H1 (cell line): Measurements from ENCODE around the gene GGT7. TPM values are rescaled to one million over a fixed set of nuclear protein-coding genes. Genes with fewer than 3 reads are reported as not detected.

Experiments used
- CTCF ChIA-PET: fragments of 300-600 bp; sonication (Branson Sonifier 250); formaldehyde crosslinking; loops from one replicate; lab custom pipeline; 2021; ENCODE audit not compliant: partially characterized antibody; lab: Charles Lee
- POLR2A ChIA-PET: fragments of 300-600 bp; sonication (Branson Sonifier 250); formaldehyde crosslinking; loops from one replicate; lab custom pipeline; 2021; ENCODE audit warnings: inconsistent platforms; ENCODE audit not compliant: partially characterized antibody; lab: Charles Lee
- DNase-seq, 2 experiments: peaks; one replicate each; pipeline versions ENCODE4 v3.0.0 to v3.0.0-alpha.2; 2010 to 2022; ENCODE audit warnings: low spot score in 2 of 2, low read depth in 1 of 2, mixed read lengths in 1 of 2
- FAIRE-seq: peaks from 2 replicates; lab custom pipeline; 2011; peaks lifted over from hg19 to GRCh38; lab: Jason Lieb, UNC
- H2AFZ ChIP-seq: 2 replicates; pipeline ENCODE4 v1.8.1; 2012; ENCODE audit warnings: low read length, inconsistent platforms
- H2AK5ac ChIP-seq: 2 replicates; pipeline ENCODE4 v1.6.1; 2013; ENCODE audit warnings: low read depth, low read length
- H2BK120ac ChIP-seq: replicated peaks from 2 replicates; pipeline ENCODE3; 2013; ENCODE audit warnings: low read depth, low read length, inconsistent platforms
- H2BK12ac ChIP-seq: 2 replicates; pipeline ENCODE4 v1.6.1; 2013; ENCODE audit warnings: low read depth, low read length
- H2BK15ac ChIP-seq: 2 replicates; pipeline ENCODE4 v1.6.1; 2013; ENCODE audit warnings: low read length
- H2BK20ac ChIP-seq: 2 replicates; pipeline ENCODE4 v1.6.1; 2013; ENCODE audit warnings: low read length
- H2BK5ac ChIP-seq: 2 replicates; pipeline ENCODE4 v1.6.1; 2013; ENCODE audit warnings: low read depth, low read length
- H3K14ac ChIP-seq: 2 replicates; pipeline ENCODE4 v1.6.1; 2013; ENCODE audit warnings: inconsistent platforms; ENCODE audit not compliant: insufficient read length
- H3K18ac ChIP-seq: 2 replicates; pipeline ENCODE4 v1.6.1; 2013; ENCODE audit warnings: low read length; ENCODE audit errors: extremely low read depth
- H3K23ac ChIP-seq: 2 replicates; pipeline ENCODE4 v1.6.1; 2013; ENCODE audit warnings: inconsistent platforms; ENCODE audit not compliant: insufficient read length
- H3K23me2 ChIP-seq: 2 replicates; pipeline ENCODE4 v1.6.1; 2013; ENCODE audit warnings: low read depth, low read length
- H3K27ac ChIP-seq: 2 replicates; pipeline ENCODE4 v1.6.1; 2011; ENCODE audit warnings: low read depth, low read length, inconsistent platforms
- H3K27me3 ChIP-seq, 4 experiments: replicated peaks in 1 of 4; 1 replicate in 1 of 4; 2 replicates in 3 of 4; pipeline versions ENCODE4 v1.6.1 to v1.8.1; 2011 to 2013; ENCODE audit warnings: low read length in 3 of 4, mild to moderate bottlenecking in 3 of 4, inconsistent platforms in 2 of 4, mixed read lengths in 2 of 4, moderate library complexity in 1 of 4; ENCODE audit not compliant: control insufficient read depth in 3 of 4, insufficient read depth in 3 of 4; ENCODE audit errors: extremely low read depth in 1 of 4
- H3K36me3 ChIP-seq, 4 experiments: 2 replicates each; pipeline versions ENCODE4 v1.6.1 to v1.8.1; 2011 to 2013; ENCODE audit warnings: mild to moderate bottlenecking in 4 of 4, low read length in 3 of 4, moderate library complexity in 2 of 4, control low read depth in 1 of 4, inconsistent platforms in 1 of 4; ENCODE audit not compliant: insufficient read depth in 4 of 4, control insufficient read depth in 2 of 4
- H3K4ac ChIP-seq: replicated peaks from 2 replicates; pipeline ENCODE3; 2013; ENCODE audit warnings: low read length, low read depth, mixed read lengths, inconsistent platforms; ENCODE audit not compliant: insufficient read length
- H3K4me1 ChIP-seq, 4 experiments: replicated peaks in 1 of 4; 1 replicate in 1 of 4; 2 replicates in 3 of 4; pipeline versions ENCODE4 v1.6.1 to v1.8.1; 2011 to 2013; ENCODE audit warnings: low read length in 3 of 4, inconsistent platforms in 2 of 4, mixed read lengths in 1 of 4; ENCODE audit not compliant: insufficient read depth in 4 of 4, control insufficient read depth in 3 of 4
- H3K4me2 ChIP-seq, 2 experiments: 2 replicates each; pipeline versions ENCODE4 v1.6.1 to v1.8.1; 2011 to 2013; ENCODE audit warnings: low read depth in 2 of 2, low read length in 2 of 2, control low read depth in 1 of 2, inconsistent platforms in 1 of 2, mild to moderate bottlenecking in 1 of 2; ENCODE audit not compliant: insufficient read depth in 1 of 2
- H3K4me3 ChIP-seq, 4 experiments: fragments of 200-600, 300-600 bp in 1 of 4; sonication (generic), shearing (Covaris generic), sonication (Bioruptor Twin) in 1 of 4; 2 replicates each; pipeline versions ENCODE4 v1.5.1 to v1.8.1; 2011 to 2016; ENCODE audit warnings: low read length in 4 of 4, low read depth in 3 of 4, control low read depth in 2 of 4, inconsistent platforms in 2 of 4, mild to moderate bottlenecking in 2 of 4, mixed read lengths in 1 of 4, moderate library complexity in 1 of 4; ENCODE audit not compliant: insufficient read depth in 2 of 4; ENCODE audit errors: extremely low read depth in 1 of 4
- H3K56ac ChIP-seq: replicated peaks from 2 replicates; pipeline ENCODE3; 2013; ENCODE audit warnings: low read depth, mild to moderate bottlenecking, mixed read lengths, low read length, inconsistent platforms; ENCODE audit not compliant: insufficient read length
- H3K79me1 ChIP-seq: 2 replicates; pipeline ENCODE4 v1.6.1; 2013; ENCODE audit warnings: low read depth, low read length, control low read depth
- H3K79me2 ChIP-seq, 2 experiments: 2 replicates each; pipeline versions ENCODE4 v1.6.1 to v1.8.1; 2012 to 2013; ENCODE audit warnings: low read length in 2 of 2, mild to moderate bottlenecking in 2 of 2, inconsistent platforms in 1 of 2; ENCODE audit not compliant: insufficient read depth in 2 of 2, control insufficient read depth in 1 of 2
- H3K9ac ChIP-seq, 4 experiments: replicated peaks in 1 of 4; 1 replicate in 1 of 4; 2 replicates in 3 of 4; pipeline versions ENCODE4 v1.6.1 to v1.8.1; 2011 to 2013; ENCODE audit warnings: low read depth in 3 of 4, low read length in 3 of 4, control low read depth in 2 of 4, mild to moderate bottlenecking in 2 of 4, moderate library complexity in 2 of 4, inconsistent platforms in 1 of 4; ENCODE audit errors: extremely low read depth in 1 of 4
- H3K9me3 ChIP-seq, 2 experiments: 2 replicates each; pipeline versions ENCODE4 v1.6.1 to v1.8.1; 2012 to 2013; ENCODE audit warnings: mild to moderate bottlenecking in 2 of 2, moderate library complexity in 2 of 2, control low read depth in 1 of 2, inconsistent platforms in 1 of 2, low read depth in 1 of 2, low read length in 1 of 2, mixed read lengths in 1 of 2; ENCODE audit not compliant: insufficient read depth in 2 of 2
- H4K20me1 ChIP-seq, 2 experiments: replicated peaks in 1 of 2; 2 replicates each; pipeline versions ENCODE3 to v1.8.1; 2011 to 2013; ENCODE audit warnings: inconsistent platforms in 2 of 2, low read length in 2 of 2, mild to moderate bottlenecking in 1 of 2; ENCODE audit not compliant: insufficient read depth in 2 of 2, control insufficient read depth in 1 of 2
- H4K5ac ChIP-seq: 2 replicates; pipeline ENCODE4 v1.6.1; 2013; ENCODE audit warnings: low read length, low read depth, mixed read lengths, inconsistent platforms; ENCODE audit not compliant: insufficient read length
- H4K8ac ChIP-seq: 2 replicates; pipeline ENCODE4 v1.8.0; 2013; ENCODE audit warnings: mild to moderate bottlenecking, moderate library complexity, low read length, inconsistent platforms; ENCODE audit not compliant: insufficient read depth; ENCODE audit errors: extremely low read depth
- H4K91ac ChIP-seq: replicated peaks from 2 replicates; pipeline ENCODE3; 2013; ENCODE audit warnings: low read length, mixed read lengths, inconsistent platforms; ENCODE audit not compliant: insufficient read length
- CHD1 ChIP-seq: IDR thresholded peaks from 2 replicates; pipeline ENCODE4 v1.6.1; 2012; ENCODE audit warnings: low read depth, low read length, improper control_type of control experiment
- CREB1 ChIP-seq: IDR thresholded peaks from 2 replicates; pipeline ENCODE4 v1.6.1; 2012; ENCODE audit warnings: inconsistent platforms
- FOSL1 ChIP-seq: IDR thresholded peaks from 2 replicates; pipeline ENCODE4 v1.6.1; 2011; ENCODE audit warnings: mild to moderate bottlenecking, low read depth, low read length, moderate library complexity; ENCODE audit not compliant: insufficient read depth
- NANOG ChIP-seq: IDR thresholded peaks from 2 replicates; pipeline ENCODE4 v1.6.1; 2011; ENCODE audit warnings: low read length, low read depth, mild to moderate bottlenecking, inconsistent platforms; ENCODE audit not compliant: insufficient read depth, poor library complexity, severe bottlenecking
- NRF1 ChIP-seq: IDR thresholded peaks from 2 replicates; pipeline ENCODE4 v1.6.1; 2011; ENCODE audit warnings: mild to moderate bottlenecking, low read depth, low read length, improper control_type of control experiment
- POLR2AphosphoS5 ChIP-seq: IDR thresholded peaks from 2 replicates; pipeline ENCODE4 v1.6.1; 2011; ENCODE audit warnings: low read depth, low read length
- RNF2 ChIP-seq: fragments of 200-900, 300-1000 bp; sonication (generic); IDR thresholded peaks from 2 replicates; pipeline ENCODE4 v1.7.1; 2016; ENCODE audit warnings: borderline replicate concordance, low read depth, mild to moderate bottlenecking, antibody characterized with exemption, low read length; ENCODE audit not compliant: poor library complexity, severe bottlenecking; ENCODE audit errors: missing control alignments
- SP1 ChIP-seq: IDR thresholded peaks from 2 replicates; pipeline ENCODE4 v1.6.1; 2011; ENCODE audit warnings: low read depth, low read length
- TAF7 ChIP-seq: optimal IDR thresholded peaks from 2 replicates; pipeline ENCODE3; 2011; ENCODE audit warnings: low read depth, mild to moderate bottlenecking, inconsistent platforms, low read length, moderate library complexity, borderline replicate concordance
- TBP ChIP-seq: IDR thresholded peaks from 2 replicates; pipeline ENCODE4 v1.6.1; 2011; ENCODE audit warnings: low read depth, low read length, improper control_type of control experiment
- WGBS, 2 experiments: shearing (Covaris generic) in 1 of 2; methylation state at CpG; one replicate each; pipeline versions ENCODE4 v1.1.6 to v1.1.7; 2013 to 2015; ENCODE audit warnings: low lambda C conversion rate in 2 of 2, mixed read lengths in 2 of 2, inconsistent platforms in 1 of 2, low coverage in 1 of 2, missing lambda C conversion rate in 1 of 2; ENCODE audit not compliant: insufficient replicate concordance in 2 of 2, insufficient coverage in 1 of 2, insufficient read length in 1 of 2; ENCODE audit errors: extremely low coverage in 1 of 2, missing lambda C conversion rate in 1 of 2; 5-methylcytosine and 5-hydroxymethylcytosine counted together
- polyA plus RNA-seq, 7 experiments: library from polyadenylated mRNA; depleted of rRNA in 3 of 7; stranded (reverse) in 5 of 7; unstranded in 2 of 7; fragments of >200 nt in 5 of 7; fragments of 200-250 nt in 2 of 7; gene quantifications; 1 replicate in 5 of 7; 2 replicates in 1 of 7; 4 replicates in 1 of 7; pipeline versions ENCODE4 v1.2.1 to v1.2.3, GENCODE V29; 2011 to 2013; ENCODE audit warnings: missing spikeins in 2 of 7, mixed read lengths in 2 of 7
- total RNA-seq: library from RNA; stranded (reverse); fragmentation: NEBNext Ultra II Directional; extraction: Animal tissue kit (Norgen Biotek cat#: 25700); gene quantifications from 2 replicates; pipeline ENCODE4 v1.2.1, GENCODE V29; 2021
- TF ChIP-seq, protein P1 (sequence below), 3 experiments: IDR thresholded peaks; 1 replicate in 2 of 3; 2 replicates in 1 of 3; pipeline versions ENCODE4 v1.5.1 to v1.6.1; 2011; ENCODE audit warnings: low read length in 3 of 3, mild to moderate bottlenecking in 3 of 3, inconsistent platforms in 2 of 3, low read depth in 1 of 3, moderate library complexity in 1 of 3; ENCODE audit not compliant: insufficient read depth in 1 of 3; ENCODE audit errors: control extremely low read depth in 1 of 3

The GGT7 gene
- total and polyA plus RNA-seq, 2 of the 8 experiments (the other 6 are each of a cell fraction or from before 2014, with no cell fraction given) = 20.2 to 25.5 TPM

DNA sequence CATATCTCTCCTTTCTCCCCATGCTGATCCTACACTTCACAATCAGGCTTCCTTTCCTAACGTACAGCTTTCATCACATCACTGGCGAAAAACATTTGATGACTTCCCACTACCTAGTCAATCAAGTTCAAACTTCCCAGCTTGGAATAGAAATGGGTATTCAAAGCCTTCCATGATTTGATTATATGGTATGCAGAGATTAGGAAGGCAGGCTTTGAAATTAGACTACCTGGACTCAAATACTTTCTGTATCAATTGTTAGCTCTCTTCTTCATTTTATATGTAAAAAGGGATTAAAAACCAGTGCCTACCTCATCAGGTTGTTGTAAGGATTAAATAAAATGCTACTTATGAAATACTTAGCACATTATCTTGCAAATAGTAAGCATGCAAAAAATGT lies 54.9 kb downstream of the GGT7 start:
- peaks cover 0 to 2% (median 0%) of the 10 kb centered on the region in 4 experiments; a peak in 2 of 7 replicates for H3K4me1 ChIP-seq
- H4K91ac ChIP-seq = no peak overlapping the region
- no peak overlapping the region for H3K18ac ChIP-seq
- H3K27ac ChIP-seq = no peak overlapping the region
- no peak overlapping the region for H2BK15ac ChIP-seq
- H4K20me1 ChIP-seq = peaks cover 0 to 2% of the 10 kb centered on the region in 2 experiments
- WGBS, 2 experiments = 55% methylated on average over 2 of the region's 2 CpGs; no CpG with 5 or more reads in 1 of the 2 experiments
- H2BK20ac ChIP-seq = no peak overlapping the region
- ChIA-PET CTCF (interaction anchor here (0.7 to 1.6 kb wide), 5 partner anchors 14 to 57 kb away, joined by 3 to 5 read pairs (median 3); no protein-coding TSS in a partner anchor), POLR2A (interaction anchor here (1.1 to 1.2 kb wide), 2 partner anchors 8 to 846 kb away, joined by 3 read pairs; partner anchors contain the start of gene NCOA6)
- H3K14ac ChIP-seq = no peak overlapping the region
- H3K4me2 ChIP-seq = no peak overlapping the region
- no peak overlapping the region for H4K5ac ChIP-seq
- no peak overlapping the region for H3K4ac ChIP-seq
- no peaks in the 10 kb centered on the region for H3K9me3 ChIP-seq
- no peaks in the 10 kb centered on the region for H3K36me3 ChIP-seq
- DNase-seq = no peak
- H4K8ac ChIP-seq = no peak overlapping the region
- H3K27me3 ChIP-seq = no peaks in the 10 kb centered on the region
- no peak overlapping the region for H3K9ac ChIP-seq
- peaks cover 0 to 43% of the 10 kb centered on the region in 2 experiments; a peak in 2 of 4 replicates for H3K79me2 ChIP-seq
- H3K79me1 ChIP-seq = peaks cover 5% of the 10 kb centered on the region; the same call in 1 of the 2 replicates
- H2BK5ac ChIP-seq = no peak overlapping the region
- H3K56ac ChIP-seq = no peak overlapping the region
- no peak for FAIRE-seq
- no peak overlapping the region for H2AFZ ChIP-seq
- H2BK12ac ChIP-seq = no peak overlapping the region
- H2AK5ac ChIP-seq = no peak overlapping the region
- no peaks in the 10 kb centered on the region for H3K23me2 ChIP-seq
- no peak overlapping the region for H3K4me3 ChIP-seq
- H2BK120ac ChIP-seq = no peak overlapping the region
- no peak overlapping the region for H3K23ac ChIP-seq
- TF ChIP-seq FOSL1 (no peak), TBP (no peak), SP1 (no peak), CREB1 (no peak), CHD1 (no peak), NANOG (no peak), POLR2AphosphoS5 (no peak), RNF2 (no peak), TAF7 (no peak), NRF1 (no peak)
- TF ChIP-seq, protein P1, sequence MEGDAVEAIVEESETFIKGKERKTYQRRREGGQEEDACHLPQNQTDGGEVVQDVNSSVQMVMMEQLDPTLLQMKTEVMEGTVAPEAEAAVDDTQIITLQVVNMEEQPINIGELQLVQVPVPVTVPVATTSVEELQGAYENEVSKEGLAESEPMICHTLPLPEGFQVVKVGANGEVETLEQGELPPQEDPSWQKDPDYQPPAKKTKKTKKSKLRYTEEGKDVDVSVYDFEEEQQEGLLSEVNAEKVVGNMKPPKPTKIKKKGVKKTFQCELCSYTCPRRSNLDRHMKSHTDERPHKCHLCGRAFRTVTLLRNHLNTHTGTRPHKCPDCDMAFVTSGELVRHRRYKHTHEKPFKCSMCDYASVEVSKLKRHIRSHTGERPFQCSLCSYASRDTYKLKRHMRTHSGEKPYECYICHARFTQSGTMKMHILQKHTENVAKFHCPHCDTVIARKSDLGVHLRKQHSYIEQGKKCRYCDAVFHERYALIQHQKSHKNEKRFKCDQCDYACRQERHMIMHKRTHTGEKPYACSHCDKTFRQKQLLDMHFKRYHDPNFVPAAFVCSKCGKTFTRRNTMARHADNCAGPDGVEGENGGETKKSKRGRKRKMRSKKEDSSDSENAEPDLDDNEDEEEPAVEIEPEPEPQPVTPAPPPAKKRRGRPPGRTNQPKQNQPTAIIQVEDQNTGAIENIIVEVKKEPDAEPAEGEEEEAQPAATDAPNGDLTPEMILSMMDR (IDR thresholded peaks at IDR 0.05; ENCODE audit: control extremely low read depth in 1 of 3, insufficient read depth in 1 of 3, low read depth in 1 of 3, low read length in 3 of 3) = no peak
